H9 (cell line): ENCODE measurements around the gene CDHR2. TPM values are rescaled to one million over a fixed set of nuclear protein-coding genes. Genes with fewer than 3 reads are reported as not detected.

Source experiments
- DNase-seq: peaks from one replicate; pipeline ENCODE4 v3.0.0-alpha.2; 2017
- H2AFZ ChIP-seq: one replicate; pipeline ENCODE4 v1.6.1; 2013; ENCODE audit warnings: mild to moderate bottlenecking, low read length, control low read depth, moderate library complexity
- H2AK5ac ChIP-seq: 2 replicates; pipeline ENCODE4 v1.6.1; 2013; ENCODE audit warnings: low read length, control low read depth, mixed read lengths; ENCODE audit not compliant: insufficient read length
- H2BK120ac ChIP-seq: one replicate; pipeline ENCODE4 v1.6.1; 2013; ENCODE audit warnings: low read depth, mild to moderate bottlenecking, low read length, control low read depth, inconsistent platforms; ENCODE audit not compliant: poor library complexity, severe bottlenecking
- H2BK12ac ChIP-seq: 2 replicates; pipeline ENCODE4 v1.6.1; 2013; ENCODE audit warnings: low read length, control low read depth, mixed read lengths, low read depth; ENCODE audit not compliant: insufficient read length
- H2BK15ac ChIP-seq: 2 replicates; pipeline ENCODE4 v1.6.1; 2013; ENCODE audit warnings: low read depth, low read length, control low read depth
- H2BK20ac ChIP-seq: one replicate; pipeline ENCODE4 v1.6.1; 2013; ENCODE audit warnings: low read depth, mild to moderate bottlenecking, low read length, control low read depth, inconsistent platforms; ENCODE audit not compliant: poor library complexity, severe bottlenecking
- H2BK5ac ChIP-seq: 2 replicates; pipeline ENCODE4 v1.6.1; 2013; ENCODE audit warnings: low read length, control low read depth, mixed read lengths; ENCODE audit not compliant: insufficient read length
- H3K14ac ChIP-seq: 2 replicates; pipeline ENCODE4 v1.6.1; 2013; ENCODE audit warnings: low read length, control low read depth; ENCODE audit not compliant: insufficient read depth
- H3K18ac ChIP-seq: 2 replicates; pipeline ENCODE4 v1.6.1; 2013; ENCODE audit warnings: low read depth, mild to moderate bottlenecking, mixed read lengths, low read length, control low read depth; ENCODE audit not compliant: insufficient read length
- H3K23ac ChIP-seq: 2 replicates; pipeline ENCODE4 v1.6.1; 2013; ENCODE audit warnings: low read length, control low read depth, mixed read lengths, low read depth; ENCODE audit not compliant: insufficient read length
- H3K23me2 ChIP-seq: 2 replicates; pipeline ENCODE4 v1.6.1; 2013; ENCODE audit warnings: low read depth, mild to moderate bottlenecking, mixed read lengths, low read length, control low read depth; ENCODE audit not compliant: insufficient read length, poor library complexity, severe bottlenecking
- H3K27ac ChIP-seq: 2 replicates; pipeline ENCODE4 v1.5.1; 2013; ENCODE audit warnings: low read length, control low read depth, mixed read lengths, low read depth; ENCODE audit not compliant: insufficient read length
- H3K27me3 ChIP-seq: 2 replicates; pipeline ENCODE4 v1.6.1; 2013; ENCODE audit warnings: low read length, control low read depth, inconsistent platforms; ENCODE audit not compliant: insufficient read depth
- H3K4ac ChIP-seq: 2 replicates; pipeline ENCODE4 v1.6.1; 2013; ENCODE audit warnings: low read depth, mild to moderate bottlenecking, control low read depth, inconsistent platforms, low read length, moderate library complexity
- H3K4me1 ChIP-seq: 2 replicates; pipeline ENCODE4 v1.6.1; 2013; ENCODE audit warnings: low read length, control low read depth, inconsistent platforms; ENCODE audit not compliant: insufficient read depth
- H3K4me2 ChIP-seq: 2 replicates; pipeline ENCODE4 v1.6.1; 2013; ENCODE audit warnings: low read length, control low read depth, mixed read lengths; ENCODE audit not compliant: insufficient read length, insufficient read depth
- H3K56ac ChIP-seq: 2 replicates; pipeline ENCODE4 v1.6.1; 2013; ENCODE audit warnings: low read depth, mild to moderate bottlenecking, mixed read lengths, low read length, control low read depth; ENCODE audit not compliant: insufficient read length
- H3K79me1 ChIP-seq: 2 replicates; pipeline ENCODE4 v1.6.1; 2013; ENCODE audit warnings: low read depth, mild to moderate bottlenecking, moderate library complexity, low read length, control low read depth, inconsistent platforms; ENCODE audit not compliant: insufficient read depth, poor library complexity, severe bottlenecking
- H3K79me2 ChIP-seq: 2 replicates; pipeline ENCODE4 v1.6.1; 2013; ENCODE audit warnings: low read length, control low read depth, inconsistent platforms; ENCODE audit not compliant: insufficient read depth
- H3K9ac ChIP-seq: 2 replicates; pipeline ENCODE4 v1.6.1; 2013; ENCODE audit warnings: low read length, control low read depth, mixed read lengths; ENCODE audit not compliant: insufficient read length; ENCODE audit errors: extremely low read depth
- H3K9me3 ChIP-seq: one replicate; pipeline ENCODE4 v1.6.1; 2013; ENCODE audit warnings: low read depth, low read length, inconsistent platforms; ENCODE audit not compliant: control insufficient read depth
- H3T11ph ChIP-seq: one replicate; pipeline ENCODE4 v1.6.1; 2013; ENCODE audit warnings: mild to moderate bottlenecking, low read length, control low read depth, inconsistent platforms
- H4K20me1 ChIP-seq: one replicate; pipeline ENCODE4 v1.6.1; 2013; ENCODE audit not compliant: control insufficient read depth, insufficient read length, insufficient read depth
- H4K5ac ChIP-seq: 2 replicates; pipeline ENCODE4 v1.6.1; 2013; ENCODE audit warnings: low read depth, mild to moderate bottlenecking, mixed read lengths, low read length, control low read depth; ENCODE audit not compliant: insufficient read length
- H4K8ac ChIP-seq: replicated peaks from 2 replicates; pipeline ENCODE4 v1.6.1; 2013; ENCODE audit warnings: low read length, control low read depth, mixed read lengths, low read depth; ENCODE audit not compliant: insufficient read length
- H4K91ac ChIP-seq: 2 replicates; pipeline ENCODE4 v1.6.1; 2013; ENCODE audit warnings: low read depth, mild to moderate bottlenecking, moderate library complexity, mixed read lengths, low read length, control low read depth; ENCODE audit not compliant: insufficient read length
- H3K27ac Mint-ChIP-seq, 3 experiments: 2 replicates in 2 of 3; 3 replicates in 1 of 3; pipeline ENCODE4 v1.8.0; 2020 to 2021; ENCODE audit warnings: mixed read lengths in 3 of 3, mild to moderate bottlenecking in 1 of 3, moderate library complexity in 1 of 3
- H3K27me3 Mint-ChIP-seq: 2 replicates; pipeline ENCODE4 v1.8.0; 2021; ENCODE audit warnings: low read depth, mild to moderate bottlenecking, moderate library complexity, mixed read lengths
- H3K36me3 Mint-ChIP-seq, 3 experiments: 2 replicates in 2 of 3; 3 replicates in 1 of 3; pipeline ENCODE4 v1.8.0; 2020 to 2021; ENCODE audit warnings: low read depth in 3 of 3, mixed read lengths in 3 of 3; ENCODE audit not compliant: insufficient read depth in 1 of 3
- H3K4me1 Mint-ChIP-seq, 2 experiments: 2 replicates each; pipeline ENCODE4 v1.8.0; 2020; ENCODE audit warnings: mixed read lengths in 2 of 2
- H3K4me3 Mint-ChIP-seq, 2 experiments: 2 replicates in 1 of 2; 3 replicates in 1 of 2; pipeline ENCODE4 v1.8.0; 2020 to 2021; ENCODE audit warnings: mild to moderate bottlenecking in 2 of 2, mixed read lengths in 2 of 2, moderate library complexity in 1 of 2
- H3K9me3 Mint-ChIP-seq, 2 experiments: 2 replicates in 1 of 2; 3 replicates in 1 of 2; pipeline ENCODE4 v1.8.0; 2020; ENCODE audit warnings: mild to moderate bottlenecking in 2 of 2, mixed read lengths in 2 of 2, moderate library complexity in 1 of 2
- WGBS: extraction: QIAGEN DNeasy Blood & Tissue Kit; methylation state at CpG from one replicate; pipeline ENCODE4 v1.1.7; 2013; ENCODE audit warnings: missing lambda C conversion rate, low lambda C conversion rate, mixed read lengths; ENCODE audit not compliant: insufficient read length; ENCODE audit errors: extremely low coverage; 5-methylcytosine and 5-hydroxymethylcytosine counted together
- total RNA-seq: library from RNA; stranded (reverse); gene quantifications from 2 replicates; pipeline ENCODE4 v1.2.1, GENCODE V29; 2021
- TF ChIP-seq, protein P1 (sequence below): fragments of 200-600 bp; sonication (generic); conservative IDR thresholded peaks from 3 replicates; pipeline ENCODE4 v1.8.0; 2021; ENCODE audit warnings: antibody characterized with exemption, mild to moderate bottlenecking

The CDHR2 gene
- total RNA-seq, 1 experiment from 2014 or later, result 0.90 TPM

DNA sequence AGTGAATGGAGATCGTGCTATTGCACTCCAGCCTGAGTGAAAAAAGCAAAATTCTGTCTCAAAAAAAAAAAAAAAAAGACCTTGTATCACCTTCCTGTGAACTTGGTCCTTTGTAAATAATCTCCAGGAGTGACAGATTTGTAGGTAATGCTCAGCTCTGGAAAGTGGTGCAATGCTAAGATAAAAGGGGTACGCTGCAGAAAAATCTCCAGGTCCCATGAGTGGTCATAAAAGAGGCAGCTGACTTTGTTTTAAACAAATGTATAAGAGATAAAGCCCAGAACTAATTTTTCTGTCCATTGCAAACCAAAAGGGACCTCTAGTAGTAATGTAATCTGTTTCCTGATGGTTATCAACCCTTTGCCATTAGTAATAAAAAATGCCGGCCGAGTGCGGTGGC, 45.6 kb upstream of the CDHR2 start:
- peaks cover 2% of the 10 kb centered on the region for H3K23me2 ChIP-seq
- H2BK20ac ChIP-seq, result no peak overlapping the region
- TF ChIP-seq, protein P1, sequence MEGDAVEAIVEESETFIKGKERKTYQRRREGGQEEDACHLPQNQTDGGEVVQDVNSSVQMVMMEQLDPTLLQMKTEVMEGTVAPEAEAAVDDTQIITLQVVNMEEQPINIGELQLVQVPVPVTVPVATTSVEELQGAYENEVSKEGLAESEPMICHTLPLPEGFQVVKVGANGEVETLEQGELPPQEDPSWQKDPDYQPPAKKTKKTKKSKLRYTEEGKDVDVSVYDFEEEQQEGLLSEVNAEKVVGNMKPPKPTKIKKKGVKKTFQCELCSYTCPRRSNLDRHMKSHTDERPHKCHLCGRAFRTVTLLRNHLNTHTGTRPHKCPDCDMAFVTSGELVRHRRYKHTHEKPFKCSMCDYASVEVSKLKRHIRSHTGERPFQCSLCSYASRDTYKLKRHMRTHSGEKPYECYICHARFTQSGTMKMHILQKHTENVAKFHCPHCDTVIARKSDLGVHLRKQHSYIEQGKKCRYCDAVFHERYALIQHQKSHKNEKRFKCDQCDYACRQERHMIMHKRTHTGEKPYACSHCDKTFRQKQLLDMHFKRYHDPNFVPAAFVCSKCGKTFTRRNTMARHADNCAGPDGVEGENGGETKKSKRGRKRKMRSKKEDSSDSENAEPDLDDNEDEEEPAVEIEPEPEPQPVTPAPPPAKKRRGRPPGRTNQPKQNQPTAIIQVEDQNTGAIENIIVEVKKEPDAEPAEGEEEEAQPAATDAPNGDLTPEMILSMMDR, result no peak
- Mint-ChIP-seq H3K27ac (no peak overlapping the region), H3K36me3 (peaks cover 40 to 83% (median 80%) of the 10 kb centered on the region in 3 experiments; a peak in 6 of 7 replicates), H3K27me3 (no peaks in the 10 kb centered on the region), H3K4me3 (no peak overlapping the region), H3K9me3 (no peaks in the 10 kb centered on the region; a peak in 1 of 5 replicates), H3K4me1 (no peaks in the 10 kb centered on the region)
- no peak overlapping the region for H2BK5ac ChIP-seq
- H4K8ac ChIP-seq, result no peak overlapping the region
- no peak overlapping the region for H3K56ac ChIP-seq
- no peaks in the 10 kb centered on the region for H3K9me3 ChIP-seq
- H3K79me2 ChIP-seq, result no peaks in the 10 kb centered on the region
- no CpG with 5 or more reads among the region's 5 CpGs for WGBS
- H2AFZ ChIP-seq, result no peak overlapping the region
- no peak overlapping the region for H3K4ac ChIP-seq
- no peaks in the 10 kb centered on the region for H3K27me3 ChIP-seq
- H3K18ac ChIP-seq, result no peak overlapping the region
- H3K4me1 ChIP-seq, result no peaks in the 10 kb centered on the region
- H3T11ph ChIP-seq, result no peak overlapping the region
- no peak for DNase-seq
- H2BK12ac ChIP-seq, result no peak overlapping the region
- H2BK15ac ChIP-seq, result no peak overlapping the region
- H4K5ac ChIP-seq, result no peak overlapping the region
- H3K27ac ChIP-seq, result no peak overlapping the region
- no peak overlapping the region for H3K23ac ChIP-seq
- no peak overlapping the region for H3K4me2 ChIP-seq
- peaks cover 4% of the 10 kb centered on the region for H4K20me1 ChIP-seq
- no peak overlapping the region for H2BK120ac ChIP-seq
- no peak overlapping the region for H3K14ac ChIP-seq
- no peak overlapping the region for H2AK5ac ChIP-seq
- no peak overlapping the region for H4K91ac ChIP-seq
- H3K79me1 ChIP-seq, result no peaks in the 10 kb centered on the region
- no peak overlapping the region for H3K9ac ChIP-seq
